ENCODE measurements around the gene ABCA4.

DNA sequence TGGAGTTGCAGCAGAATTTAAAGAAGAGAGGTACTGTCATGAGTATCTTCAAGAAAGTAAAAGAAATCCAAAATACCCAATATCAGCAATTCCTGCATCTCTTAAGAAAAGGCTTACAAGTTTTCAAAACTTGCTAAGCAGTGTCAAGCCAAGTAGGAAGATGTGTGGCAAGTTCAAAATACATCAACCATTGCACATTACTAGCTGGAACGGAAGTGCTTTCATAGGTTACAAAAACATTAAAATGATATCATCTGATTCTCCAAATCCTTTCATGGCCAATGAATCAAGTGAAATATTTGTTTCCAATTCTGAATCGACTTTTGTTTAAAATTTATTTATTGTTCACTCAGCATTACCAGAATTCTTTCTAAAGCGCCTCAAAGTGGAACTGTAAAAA, 5.7 kb upstream of the ABCA4 start:
- TF ChIP-seq, protein P1, sequence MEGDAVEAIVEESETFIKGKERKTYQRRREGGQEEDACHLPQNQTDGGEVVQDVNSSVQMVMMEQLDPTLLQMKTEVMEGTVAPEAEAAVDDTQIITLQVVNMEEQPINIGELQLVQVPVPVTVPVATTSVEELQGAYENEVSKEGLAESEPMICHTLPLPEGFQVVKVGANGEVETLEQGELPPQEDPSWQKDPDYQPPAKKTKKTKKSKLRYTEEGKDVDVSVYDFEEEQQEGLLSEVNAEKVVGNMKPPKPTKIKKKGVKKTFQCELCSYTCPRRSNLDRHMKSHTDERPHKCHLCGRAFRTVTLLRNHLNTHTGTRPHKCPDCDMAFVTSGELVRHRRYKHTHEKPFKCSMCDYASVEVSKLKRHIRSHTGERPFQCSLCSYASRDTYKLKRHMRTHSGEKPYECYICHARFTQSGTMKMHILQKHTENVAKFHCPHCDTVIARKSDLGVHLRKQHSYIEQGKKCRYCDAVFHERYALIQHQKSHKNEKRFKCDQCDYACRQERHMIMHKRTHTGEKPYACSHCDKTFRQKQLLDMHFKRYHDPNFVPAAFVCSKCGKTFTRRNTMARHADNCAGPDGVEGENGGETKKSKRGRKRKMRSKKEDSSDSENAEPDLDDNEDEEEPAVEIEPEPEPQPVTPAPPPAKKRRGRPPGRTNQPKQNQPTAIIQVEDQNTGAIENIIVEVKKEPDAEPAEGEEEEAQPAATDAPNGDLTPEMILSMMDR (IDR thresholded peaks at IDR 0.05), result no peak
- TF ChIP-seq POLR2A (IDR thresholded peaks at IDR 0.05), result no peak

Measured in Peyer's patch (tissue), 4 donors.